Measurements from ENCODE around the gene GPR108. TPM values are rescaled to one million over a fixed set of nuclear protein-coding genes. Genes with fewer than 3 reads are reported as not detected.
"Not testable (repeated sequence)": the region's sequence is repeated elsewhere in the genome, so short reads cannot be mapped to it uniquely, and the experiment has no call there.

Gene GPR108
- polyA plus RNA-seq, 1 donor from 2014 or later, result 24.6 TPM

DNA sequence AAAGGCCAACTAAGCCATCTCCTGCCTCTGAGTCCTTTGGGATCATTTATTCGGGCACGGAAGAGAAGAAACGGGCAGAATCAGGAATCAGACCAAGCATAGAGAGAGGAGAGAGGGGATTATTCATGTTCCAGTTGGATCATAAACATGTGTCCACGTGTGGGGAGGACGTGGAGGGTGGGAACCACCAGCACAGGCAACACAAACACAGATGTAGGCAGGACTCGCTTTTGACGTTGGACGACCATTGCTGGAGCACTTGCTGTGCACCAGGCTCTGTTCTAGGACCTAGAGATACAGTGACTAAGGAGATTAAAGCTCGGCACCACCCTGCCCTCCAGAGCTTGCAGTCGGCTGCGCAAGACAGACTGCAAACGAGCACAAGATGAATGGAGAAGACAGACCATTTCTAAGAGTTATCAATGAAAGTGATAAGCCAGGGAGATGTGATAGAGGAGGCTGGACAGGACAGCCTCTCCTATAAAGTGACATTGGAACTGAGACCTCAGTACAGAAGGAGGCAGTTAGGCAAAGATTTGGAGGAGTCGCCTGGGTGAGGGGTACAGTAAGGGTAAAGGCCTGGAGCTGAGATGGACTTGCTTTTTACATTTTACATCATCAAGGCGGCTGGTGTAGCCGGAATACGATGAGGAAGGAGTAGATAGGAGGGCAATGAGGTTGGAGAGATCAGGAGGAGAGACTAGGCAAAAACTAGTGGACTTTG lies 29.1 kb upstream of the GPR108 start:
- Histone ChIP-seq H3K4me2 (ENCODE audit: low read length) (no peak overlapping the region), H3K4me3 (ENCODE audit: low read length) (peak overlapping the region; percentile 63), H2AFZ (ENCODE audit: low read depth, low read length) (no peak overlapping the region), H3K36me3 (ENCODE audit: insufficient read depth, low read length) (no peaks in the 10 kb centered on the region), H3K79me2 (replicated peaks; ENCODE audit: insufficient read depth, low read length) (no peaks in the 10 kb centered on the region), H3K9me2 (ENCODE audit: insufficient read depth, low read length) (no peaks in the 10 kb centered on the region), H3K9me3 (ENCODE audit: low read length) (no peaks in the 10 kb centered on the region), H3K9ac (ENCODE audit: low read length) (no peak overlapping the region), H3F3A (ENCODE audit: insufficient read depth, low read length, poor library complexity, severe bottlenecking) (no peaks in the 10 kb centered on the region), H4K20me1 (ENCODE audit: insufficient read depth) (no peaks in the 10 kb centered on the region), H3K27ac (ENCODE audit: low read length) (no peak overlapping the region), H3K27me3 (ENCODE audit: insufficient read depth, low read depth, low read length) (peaks cover 32% of the 10 kb centered on the region)
- TF ChIP-seq MXI1 (conservative IDR thresholded peaks at IDR 0.05; ENCODE audit: poor library complexity, severe bottlenecking) (no peak), EZH2 (IDR thresholded peaks at IDR 0.05; ENCODE audit: borderline replicate concordance, insufficient read depth, low read length, poor library complexity, severe bottlenecking) (no peak), TAF1 (IDR thresholded peaks at IDR 0.05; ENCODE audit: low read depth) (no peak), POLR2AphosphoS5 (IDR thresholded peaks at IDR 0.05) (no peak), CTCF (IDR thresholded peaks at IDR 0.05; ENCODE audit: poor library complexity, severe bottlenecking) (no peak), REST (IDR thresholded peaks at IDR 0.05; ENCODE audit: borderline replicate concordance) (no peak), EP300 (conservative IDR thresholded peaks at IDR 0.05; ENCODE audit: poor library complexity, severe bottlenecking) (no peak), RAD21 (conservative IDR thresholded peaks at IDR 0.05) (no peak), SMC3 (conservative IDR thresholded peaks at IDR 0.05; ENCODE audit: poor library complexity) (no peak)

GRCh38 chr19:6765738-6766356 lies 28.5 kb upstream of the GPR108 start:
- Histone ChIP-seq H4K20me1 (ENCODE audit: insufficient read depth) (no peaks in the 10 kb centered on the region), H3K4me2 (ENCODE audit: low read length) (no peak overlapping the region), H3K9me2 (ENCODE audit: insufficient read depth, low read length) (no peaks in the 10 kb centered on the region), H2AFZ (ENCODE audit: low read depth, low read length) (no peak overlapping the region), H3K79me2 (replicated peaks; ENCODE audit: insufficient read depth, low read length) (no peaks in the 10 kb centered on the region), H3K9ac (ENCODE audit: low read length) (no peak overlapping the region), H3K9me3 (ENCODE audit: low read length) (no peaks in the 10 kb centered on the region), H3K4me3 (ENCODE audit: low read length) (no peak overlapping the region), H3K36me3 (ENCODE audit: insufficient read depth, low read length) (no peaks in the 10 kb centered on the region), H3F3A (ENCODE audit: insufficient read depth, low read length, poor library complexity, severe bottlenecking) (no peaks in the 10 kb centered on the region), H3K27ac (ENCODE audit: low read length) (no peak overlapping the region), H3K27me3 (ENCODE audit: insufficient read depth, low read depth, low read length) (peaks cover 32% of the 10 kb centered on the region)
- TF ChIP-seq MXI1 (conservative IDR thresholded peaks at IDR 0.05; ENCODE audit: poor library complexity, severe bottlenecking) (no peak), RAD21 (conservative IDR thresholded peaks at IDR 0.05) (no peak), EP300 (conservative IDR thresholded peaks at IDR 0.05; ENCODE audit: poor library complexity, severe bottlenecking) (no peak), SMC3 (conservative IDR thresholded peaks at IDR 0.05; ENCODE audit: poor library complexity) (no peak), TAF1 (IDR thresholded peaks at IDR 0.05; ENCODE audit: low read depth) (no peak), EZH2 (IDR thresholded peaks at IDR 0.05; ENCODE audit: borderline replicate concordance, insufficient read depth, low read length, poor library complexity, severe bottlenecking) (no peak), REST (IDR thresholded peaks at IDR 0.05; ENCODE audit: borderline replicate concordance) (no peak)

DNA sequence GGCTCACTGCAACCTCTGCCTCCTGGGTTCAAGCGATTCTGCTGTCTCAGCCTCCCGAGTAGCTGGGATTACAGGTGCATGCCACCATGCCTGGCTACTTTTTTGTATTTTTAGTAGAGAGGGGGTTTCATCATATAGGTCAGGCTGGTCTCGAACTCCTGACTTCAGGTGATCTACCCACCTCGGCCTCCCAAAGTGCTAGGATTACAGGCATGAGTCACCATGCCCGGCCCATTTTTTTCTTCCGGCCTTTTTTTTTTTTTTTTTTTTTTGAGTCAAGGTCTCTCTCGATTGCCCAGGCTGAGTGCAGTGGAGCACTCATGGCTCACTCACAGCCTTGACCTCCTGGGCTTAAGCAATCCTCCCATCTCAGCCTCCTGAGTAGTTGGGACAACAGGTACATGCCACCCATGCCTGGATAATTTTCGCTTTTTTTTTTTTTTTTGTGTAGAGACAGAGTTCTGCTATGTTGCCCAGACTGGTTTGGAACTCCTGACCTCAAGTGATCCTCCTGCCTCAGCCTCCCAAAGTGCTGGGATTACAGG lies 24.9 kb upstream of the GPR108 start:
- H3K9me3 ChIP-seq (ENCODE audit: low read length); H3K4me2 ChIP-seq (ENCODE audit: low read length); H3K9me2 ChIP-seq (ENCODE audit: insufficient read depth, low read length); H3K36me3 ChIP-seq (ENCODE audit: insufficient read depth, low read length); H4K20me1 ChIP-seq (ENCODE audit: insufficient read depth); H3F3A ChIP-seq (ENCODE audit: insufficient read depth, low read length, poor library complexity, severe bottlenecking); H3K9ac ChIP-seq (ENCODE audit: low read length); H3K4me3 ChIP-seq (ENCODE audit: low read length); H3K79me2 ChIP-seq (replicated peaks; ENCODE audit: insufficient read depth, low read length); H3K27ac ChIP-seq (ENCODE audit: low read length); H2AFZ ChIP-seq (ENCODE audit: low read depth, low read length): not testable (repeated sequence)
- peaks cover 20% of the 10 kb centered on the region for H3K27me3 ChIP-seq (ENCODE audit: insufficient read depth, low read depth, low read length)
